ENCODE results near the gene MLLT3. TPM values are rescaled to one million over a fixed set of nuclear protein-coding genes. Genes with fewer than 3 reads are reported as not detected.

Gene MLLT3
- total and polyA plus RNA-seq, 2 of the 8 experiments (the other 6 are each of a cell fraction or from before 2014, with no cell fraction given), result 5.9 to 9.6 TPM

GRCh38 chr9:20380546-20380945 lies 241.8 kb downstream of the MLLT3 start:
- Histone ChIP-seq H3K4me2 (ENCODE audit: insufficient read depth in 1 of 2, low read depth in 2 of 2, low read length in 2 of 2) (no peak overlapping the region), H2AFZ (ENCODE audit: low read length) (no peak overlapping the region), H3K79me1 (ENCODE audit: low read depth, low read length) (no peaks in the 10 kb centered on the region), H3K27ac (ENCODE audit: low read depth, low read length) (no peak overlapping the region), H3K56ac (replicated peaks; ENCODE audit: insufficient read length, low read depth, low read length) (no peak overlapping the region), H2BK20ac (ENCODE audit: low read length) (no peak overlapping the region), H3K27me3 (replicated peaks in 1 of 4; ENCODE audit: control insufficient read depth in 3 of 4, extremely low read depth in 1 of 4, insufficient read depth in 3 of 4, low read length in 3 of 4) (no peaks in the 10 kb centered on the region), H3K23ac (ENCODE audit: insufficient read length) (no peak overlapping the region), H2BK15ac (ENCODE audit: low read length) (no peak overlapping the region), H3K23me2 (ENCODE audit: low read depth, low read length) (no peaks in the 10 kb centered on the region), H3K4me3 (ENCODE audit: extremely low read depth in 1 of 4, insufficient read depth in 2 of 4, low read depth in 3 of 4, low read length in 4 of 4) (no peak overlapping the region), H3K36me3 (ENCODE audit: control insufficient read depth in 2 of 4, insufficient read depth in 4 of 4, low read length in 3 of 4) (no peaks in the 10 kb centered on the region), H2BK5ac (ENCODE audit: low read depth, low read length) (no peak overlapping the region), H3K18ac (ENCODE audit: extremely low read depth, low read length) (no peak overlapping the region), H4K8ac (ENCODE audit: extremely low read depth, insufficient read depth, low read length) (no peak overlapping the region), H3K14ac (ENCODE audit: insufficient read length) (no peak overlapping the region), H3K9ac (replicated peaks in 1 of 4; ENCODE audit: extremely low read depth in 1 of 4, low read depth in 3 of 4, low read length in 3 of 4) (no peak overlapping the region), H2BK12ac (ENCODE audit: low read depth, low read length) (no peak overlapping the region), H3K4ac (replicated peaks; ENCODE audit: insufficient read length, low read depth, low read length) (no peak overlapping the region), H3K4me1 (replicated peaks in 1 of 4; ENCODE audit: control insufficient read depth in 3 of 4, insufficient read depth in 4 of 4, low read length in 3 of 4) (no peaks in the 10 kb centered on the region; a peak in 1 of 7 replicates), H4K20me1 (replicated peaks in 1 of 2; ENCODE audit: control insufficient read depth in 1 of 2, insufficient read depth in 2 of 2, low read length in 2 of 2) (no peaks in the 10 kb centered on the region), H2AK5ac (ENCODE audit: low read depth, low read length) (no peak overlapping the region), H4K5ac (ENCODE audit: insufficient read length, low read depth, low read length) (no peak overlapping the region), H4K91ac (replicated peaks; ENCODE audit: insufficient read length, low read length) (no peak overlapping the region), H3K79me2 (ENCODE audit: control insufficient read depth in 1 of 2, insufficient read depth in 2 of 2, low read length in 2 of 2) (no peaks in the 10 kb centered on the region), H3K9me3 (ENCODE audit: insufficient read depth in 2 of 2, low read depth in 1 of 2, low read length in 1 of 2) (no peaks in the 10 kb centered on the region), H2BK120ac (replicated peaks; ENCODE audit: low read depth, low read length) (no peak overlapping the region)
- FAIRE-seq (no peak), DNase-seq (ENCODE audit: low read depth in 1 of 2, low spot score in 2 of 2) (no peak)
- 96% methylated on average over 5 of the region's 5 CpGs; no CpG with 5 or more reads in 1 of the 2 experiments for WGBS, 2 experiments (ENCODE audit: extremely low coverage in 1 of 2, insufficient coverage in 1 of 2, insufficient read length in 1 of 2, insufficient replicate concordance in 2 of 2, low coverage in 1 of 2, low lambda C conversion rate in 2 of 2, missing lambda C conversion rate in 1 of 2)
- CTCF ChIA-PET (ENCODE audit: partially characterized antibody), result interaction anchor here (1.0 kb wide), 1 partner anchor 24 kb away, joined by 3 read pairs; no protein-coding TSS in a partner anchor
- POLR2A ChIA-PET (ENCODE audit: partially characterized antibody), result no interaction called here
- TF ChIP-seq GABPA (IDR thresholded peaks at IDR 0.05; ENCODE audit: borderline replicate concordance, insufficient read depth, low read length), result no peak
- TF ChIP-seq POU5F1 (IDR thresholded peaks at IDR 0.05; ENCODE audit: low read depth, low read length), result no peak
- TF ChIP-seq CBX5 (IDR thresholded peaks at IDR 0.05; ENCODE audit: low read depth, low read length), result no peak
- TF ChIP-seq NRF1 (IDR thresholded peaks at IDR 0.05; ENCODE audit: low read depth, low read length), result no peak
- no peak for TF ChIP-seq SRF (IDR thresholded peaks at IDR 0.05; ENCODE audit: low read depth, low read length)
- TF ChIP-seq BCL11A (IDR thresholded peaks at IDR 0.05; ENCODE audit: low read depth in 2 of 2, low read length in 2 of 2), result no peak
- TF ChIP-seq CEBPB (IDR thresholded peaks at IDR 0.05; ENCODE audit: low read depth, low read length), result no peak
- no peak for TF ChIP-seq TCF12 (IDR thresholded peaks at IDR 0.05; ENCODE audit: low read depth, low read length)
- no peak for TF ChIP-seq RXRA (IDR thresholded peaks at IDR 0.05; ENCODE audit: insufficient read depth, low read depth, low read length)
- no peak for TF ChIP-seq ZNF274 (IDR thresholded peaks at IDR 0.05; ENCODE audit: borderline replicate concordance, extremely low read depth, low read length)
- TF ChIP-seq JUND (IDR thresholded peaks at IDR 0.05; ENCODE audit: low read length), result no peak
- TF ChIP-seq CTCF (IDR thresholded peaks at IDR 0.05; ENCODE audit: control extremely low read depth in 1 of 3, insufficient read depth in 1 of 3, low read depth in 1 of 3, low read length in 3 of 3), result no peak
- TF ChIP-seq RBBP5 (IDR thresholded peaks at IDR 0.05; ENCODE audit: borderline replicate concordance, low read depth, low read length), result no peak

Measured in H1 (cell line).